Activated T-cell treated with anti-CD3 and anti-CD28 coated beads for 1 hour (primary cell): ENCODE results near the gene HTRA1.

Experiments used
- DNase-seq: peaks from one replicate; pipeline ENCODE4 v3.0.0-alpha.2; 2020; ENCODE audit warnings: low read depth

HTRA1 gene

DNA sequence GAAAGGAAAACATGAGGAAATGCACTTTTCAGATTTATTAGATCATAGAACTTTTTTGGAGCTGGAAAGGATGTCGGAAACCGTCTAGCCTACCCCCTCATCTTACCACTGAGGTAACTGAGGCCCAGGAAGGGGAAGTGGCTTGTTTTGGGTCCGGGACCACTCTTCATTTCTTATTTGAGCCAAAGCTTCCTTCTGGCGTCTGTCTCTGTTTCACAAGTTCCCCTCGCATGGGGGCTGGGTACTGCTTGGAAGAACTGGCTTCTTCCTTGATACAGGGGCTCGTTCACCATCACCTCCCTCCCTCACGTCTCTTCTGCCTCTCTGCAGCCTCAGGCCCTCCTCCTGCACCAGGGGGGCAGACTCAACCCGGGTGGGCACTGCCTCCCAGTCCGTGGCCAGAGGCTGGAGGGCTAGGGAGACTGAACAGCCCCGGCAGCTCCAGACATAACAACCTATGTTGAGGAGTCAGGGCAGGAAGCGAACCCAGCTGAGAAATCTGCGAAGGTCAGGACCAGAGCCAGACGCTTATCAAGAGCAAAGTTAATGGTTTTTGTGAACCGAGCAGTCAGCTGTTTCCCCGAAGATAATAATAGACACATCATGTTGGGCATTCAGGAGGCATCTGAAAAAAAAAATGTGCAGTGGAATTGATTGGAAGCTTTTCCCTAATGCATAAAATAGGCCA, 12.9 kb downstream of the HTRA1 start:
- DNase-seq, result no peak

DNA sequence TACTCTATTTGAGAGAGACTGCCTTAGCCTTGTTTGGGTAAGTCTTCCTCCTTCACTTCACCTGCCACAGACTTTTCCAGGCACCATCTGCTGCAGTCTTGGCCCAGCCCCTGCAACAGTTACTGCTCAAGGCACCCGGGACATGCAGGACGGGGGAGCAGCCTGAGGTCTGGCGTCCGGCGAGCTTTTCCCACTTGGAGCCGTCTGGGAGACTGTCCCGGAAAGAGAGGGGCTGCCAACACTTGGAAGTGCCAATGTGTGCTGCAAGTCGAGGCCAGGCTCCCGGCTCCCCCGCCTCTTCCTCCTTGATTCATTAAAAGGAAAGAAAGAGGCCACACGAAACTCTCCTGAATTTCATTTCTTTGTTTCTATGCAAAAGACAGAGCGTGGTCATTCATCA, 13.7 kb downstream of the HTRA1 start:
- DNase-seq, result no peak

DNA sequence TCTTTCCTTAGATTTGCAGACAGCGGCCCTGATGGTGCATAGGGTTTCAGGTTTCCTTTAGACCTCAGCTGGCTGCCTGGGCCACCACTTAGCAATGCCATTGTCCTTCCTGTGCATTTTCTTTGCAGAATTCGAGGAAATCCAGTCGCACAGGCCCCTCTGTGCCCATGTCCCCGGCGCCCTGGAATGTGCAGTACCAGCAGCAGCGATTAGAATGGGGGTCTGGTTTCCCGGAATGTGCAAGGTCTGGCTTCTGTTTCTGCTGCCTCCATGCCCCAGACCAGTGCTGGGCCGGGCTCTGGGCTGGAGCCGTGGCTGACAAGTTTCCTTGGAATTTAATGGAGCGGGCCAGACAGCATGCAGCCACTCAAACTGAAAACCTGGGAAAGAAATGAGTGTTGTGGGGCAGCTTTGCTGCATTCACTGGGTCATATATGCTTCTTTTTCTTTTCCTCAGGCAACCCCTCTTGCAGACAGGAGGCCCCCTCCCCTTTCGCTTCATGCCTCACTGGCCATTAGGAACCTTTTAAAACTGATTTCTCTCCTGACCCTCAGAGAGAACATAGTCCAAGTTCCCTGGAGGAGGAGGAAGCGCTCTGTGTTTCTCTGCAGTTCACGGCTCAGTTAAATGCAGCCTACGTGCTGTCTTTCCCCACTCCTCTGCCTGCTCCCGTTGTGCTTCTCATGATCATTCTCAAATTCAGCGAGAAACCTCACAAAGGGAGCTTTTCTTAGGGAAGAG, 14.4 kb downstream of the HTRA1 start:
- no peak for DNase-seq

DNA sequence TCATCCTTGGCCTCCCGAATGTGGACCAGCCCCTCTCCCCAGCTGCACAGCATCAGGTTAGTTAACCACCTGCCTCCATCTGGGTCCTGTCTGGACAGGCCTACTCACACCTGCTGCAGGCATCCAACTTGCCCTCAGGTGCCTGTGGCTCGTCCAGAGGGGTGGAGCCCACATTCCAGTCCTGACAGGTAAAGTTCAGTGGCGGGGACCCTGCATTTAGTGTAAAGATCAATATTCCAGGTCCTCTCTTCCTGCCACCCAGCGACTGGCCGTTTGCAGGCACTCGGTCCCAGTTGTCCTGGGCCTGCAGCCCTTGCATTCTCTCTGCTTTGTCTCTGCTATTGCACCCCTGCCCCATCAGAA, 15.0 kb downstream of the HTRA1 start:
- DNase-seq, result no peak

DNA sequence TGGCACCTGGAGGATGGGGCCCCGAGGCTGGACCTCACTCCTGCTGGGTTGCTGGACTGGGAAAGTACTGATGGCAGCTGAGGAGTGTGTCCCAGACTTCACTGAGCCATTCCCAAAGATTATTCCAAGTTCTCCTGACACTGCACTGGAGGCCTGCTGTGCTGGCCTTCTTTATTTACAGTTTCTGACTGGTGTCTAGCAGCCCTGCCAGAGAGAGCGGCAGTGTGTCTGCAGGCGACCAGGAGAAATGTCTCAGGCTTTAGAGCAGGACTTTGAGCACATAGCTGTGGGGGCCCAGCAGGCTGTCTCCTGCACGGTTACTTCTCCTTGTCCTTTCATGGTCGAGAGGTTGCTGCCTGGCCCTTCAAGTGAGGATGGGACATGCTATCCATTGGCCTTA, 16.1 kb downstream of the HTRA1 start:
- no peak for DNase-seq

DNA sequence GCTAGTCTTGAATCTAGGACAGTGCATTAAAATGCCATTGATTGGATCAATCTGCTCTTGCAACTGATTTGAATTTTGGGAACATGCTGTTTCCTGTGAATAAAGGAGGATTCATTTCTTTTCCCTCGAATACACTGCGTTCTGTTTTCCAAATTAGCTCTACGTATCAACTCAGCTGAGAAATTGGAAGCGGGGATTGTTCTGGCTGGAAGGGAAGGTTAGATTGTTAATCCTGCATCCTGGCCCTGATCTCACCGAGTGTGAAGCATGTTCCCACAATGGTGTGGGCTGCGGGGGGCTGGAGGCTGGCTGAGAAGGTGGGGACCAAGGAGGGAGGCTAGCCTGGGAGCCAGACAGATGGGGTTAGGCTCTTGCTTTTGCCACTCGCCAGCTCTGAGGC, 17.6 kb downstream of the HTRA1 start:
- no peak for DNase-seq

DNA sequence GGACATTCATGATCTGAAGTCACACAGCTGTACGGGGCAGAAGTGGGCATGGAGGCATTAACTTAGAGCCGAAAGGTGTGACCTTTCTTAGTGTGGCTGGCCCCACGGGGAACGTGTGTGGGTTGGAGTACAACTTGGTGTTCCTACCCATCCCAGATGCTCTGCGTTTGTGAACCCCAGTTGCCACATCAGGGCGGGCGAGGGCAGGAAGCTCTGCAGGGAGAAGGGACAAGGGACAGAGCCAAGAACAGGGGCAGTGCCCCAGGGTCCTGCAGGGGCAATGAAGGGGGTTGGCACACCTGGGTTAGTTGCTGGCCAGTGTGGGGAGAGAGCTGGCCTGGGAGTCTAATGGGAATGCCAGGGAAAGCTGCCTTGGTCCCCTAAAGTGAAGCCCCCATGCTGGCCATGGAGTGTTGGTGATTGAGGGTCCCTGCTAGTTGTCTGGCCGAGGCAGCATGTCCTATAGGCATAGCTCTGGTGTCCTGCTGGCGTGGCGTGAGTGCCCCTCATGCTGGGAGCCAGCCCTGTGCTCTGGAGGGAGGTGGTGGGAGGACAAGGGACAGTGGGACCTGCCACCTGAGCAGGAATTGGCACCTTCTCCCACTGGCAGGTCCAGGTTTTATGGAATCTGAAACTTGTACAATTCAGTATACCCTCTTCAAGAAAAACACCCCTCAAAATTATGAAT, 18.9 kb downstream of the HTRA1 start:
- no peak for DNase-seq

DNA sequence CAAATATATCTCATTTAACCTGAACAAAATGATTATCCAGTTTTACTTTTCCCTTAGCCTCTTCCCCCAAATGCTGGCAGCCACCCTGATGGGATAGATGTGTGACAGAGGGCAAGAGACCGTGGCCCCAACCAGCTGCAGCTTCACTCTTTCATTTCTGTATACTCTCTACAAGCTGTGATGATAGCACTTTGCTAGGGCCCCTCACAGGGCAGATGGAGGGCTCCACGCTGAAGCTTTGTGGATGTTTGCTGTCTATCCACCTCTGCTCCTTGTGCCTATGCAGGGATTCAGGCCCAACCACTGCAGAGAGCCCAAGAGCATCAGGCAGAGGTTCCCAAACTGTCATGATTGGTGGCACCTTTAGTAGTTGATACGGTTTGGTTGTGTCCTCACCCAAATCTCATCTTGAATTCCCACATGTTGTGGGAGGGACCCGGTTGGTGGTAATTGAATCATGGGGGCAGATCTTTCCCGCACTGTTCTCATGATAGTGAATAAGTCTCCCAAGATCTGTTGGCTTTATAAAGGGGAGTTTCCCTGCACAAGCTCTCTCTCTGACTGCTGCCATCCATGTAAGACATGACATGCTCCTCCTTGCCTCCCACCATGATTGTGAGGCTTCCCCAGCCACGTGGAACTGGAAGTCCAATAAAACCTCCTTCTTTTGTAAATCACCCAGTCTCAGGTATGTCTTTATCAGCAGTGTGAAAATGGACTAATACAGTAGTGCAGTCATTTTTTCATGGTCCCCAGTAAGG, 20.1 kb downstream of the HTRA1 start:
- no peak for DNase-seq

DNA sequence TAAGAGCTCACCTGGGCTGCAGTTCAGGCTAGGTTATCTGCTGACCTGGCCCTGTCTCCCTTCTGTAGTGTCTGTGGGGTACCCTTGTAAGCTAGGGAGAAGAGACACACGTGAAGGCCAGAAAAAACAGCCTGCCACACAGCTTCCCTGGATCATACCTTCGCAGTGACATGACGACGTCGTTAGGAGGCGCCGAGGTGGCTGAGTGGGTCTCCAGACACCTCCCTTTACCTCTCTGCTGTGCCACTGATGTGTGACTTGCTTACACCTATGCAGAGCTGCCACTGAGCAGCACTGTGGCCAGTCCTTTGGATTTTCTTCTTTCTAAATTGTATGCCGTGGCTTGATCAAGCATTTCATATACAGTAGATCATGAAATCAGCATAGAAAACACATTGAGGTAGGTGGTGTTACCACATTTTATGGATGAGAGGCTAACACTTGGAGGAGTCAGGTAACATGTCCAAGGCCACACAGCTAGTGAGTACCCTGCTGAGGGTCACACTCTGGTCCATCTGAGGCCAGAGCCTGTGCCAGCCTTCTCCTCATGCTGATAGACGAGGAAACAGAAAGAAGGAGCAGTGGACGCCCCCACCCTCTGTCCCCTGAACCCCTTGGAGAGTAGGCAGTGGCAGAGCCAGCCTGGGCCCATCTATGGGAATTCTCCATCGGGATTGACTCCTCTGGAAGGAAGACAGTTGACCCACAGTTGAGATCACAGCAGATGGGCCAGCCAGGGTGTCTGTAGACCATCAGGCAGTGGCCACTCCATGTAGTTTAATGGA, 23.1 kb downstream of the HTRA1 start:
- DNase-seq, result no peak

DNA sequence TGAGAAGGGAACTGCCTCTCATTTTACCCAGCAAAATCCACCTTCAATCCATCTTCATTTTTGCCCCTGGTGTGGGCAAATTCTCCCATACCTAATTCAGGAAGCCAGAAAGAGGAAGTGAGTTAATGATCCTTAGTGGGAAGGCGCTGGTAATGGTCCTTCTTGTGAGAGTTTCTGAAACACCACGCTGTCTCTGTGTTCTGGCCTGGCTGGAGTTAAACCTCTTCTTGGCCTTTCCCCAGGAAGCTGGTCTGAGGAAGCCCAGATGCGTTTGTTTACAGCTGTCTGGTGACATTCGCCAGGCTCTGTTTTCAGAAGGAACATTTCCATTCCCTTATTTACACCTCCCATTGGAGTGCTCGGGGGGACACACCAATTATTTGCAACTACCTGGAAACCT, 24.3 kb downstream of the HTRA1 start:
- no peak for DNase-seq

DNA sequence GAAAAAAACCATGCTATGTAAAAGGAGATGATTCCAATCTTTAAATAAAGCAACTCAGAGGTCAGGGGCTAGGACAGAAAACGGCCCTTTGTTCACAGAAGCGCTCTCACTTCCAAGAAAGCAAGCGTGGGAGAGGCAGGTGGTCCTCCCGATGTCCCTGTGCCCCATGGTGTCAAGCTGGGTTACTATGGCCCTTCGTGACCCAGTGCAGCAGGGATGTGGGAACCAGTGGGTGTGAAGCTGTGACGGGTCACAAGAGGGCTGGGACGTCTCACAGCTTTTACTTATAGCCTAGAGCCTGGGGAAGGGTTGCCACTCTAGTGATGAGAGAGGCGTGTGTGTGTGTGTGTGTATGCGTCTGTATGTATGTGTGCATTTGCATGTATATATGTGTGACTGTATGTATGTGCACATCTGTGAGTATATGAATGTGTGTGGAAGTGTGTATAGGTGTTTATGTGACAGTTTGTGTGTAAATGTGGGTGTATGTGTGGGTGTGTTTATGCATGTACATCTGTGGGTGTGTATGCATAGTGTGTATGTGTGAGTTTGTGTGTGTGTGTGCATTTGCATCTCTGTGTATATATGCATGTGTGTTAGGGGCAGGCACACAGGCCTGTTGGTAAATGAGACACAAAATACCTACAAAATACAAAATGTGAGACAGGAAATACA, 25.2 kb downstream of the HTRA1 start:
- no peak for DNase-seq

DNA sequence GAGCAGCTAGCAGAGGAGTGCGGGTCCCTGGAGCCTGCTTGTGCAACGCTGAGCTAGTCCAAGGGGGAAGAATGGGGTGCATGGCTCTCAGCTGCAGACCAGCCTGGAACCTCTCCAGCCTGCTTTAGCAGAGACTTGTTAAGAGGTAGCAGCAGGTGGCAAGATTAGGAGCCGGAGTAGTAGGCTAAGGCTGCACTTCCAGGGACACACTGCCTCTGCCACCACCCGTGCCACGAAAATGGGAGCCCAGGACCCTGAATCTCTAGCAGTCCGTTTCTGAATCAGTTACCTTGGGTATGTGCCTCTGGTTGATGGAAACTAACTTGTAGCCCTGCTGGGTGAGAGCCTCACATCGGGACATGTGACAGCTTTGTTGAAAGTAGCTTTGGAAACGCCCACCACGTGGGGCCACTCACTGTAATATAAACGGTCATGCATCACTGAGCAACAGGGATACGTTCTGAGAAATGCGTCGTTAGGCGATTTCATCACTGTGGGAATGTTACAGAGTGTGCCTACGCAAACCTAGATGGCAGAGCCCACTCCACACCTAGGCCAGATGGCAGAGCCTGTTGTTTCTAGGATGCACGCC, 25.9 kb downstream of the HTRA1 start:
- DNase-seq, result no peak

DNA sequence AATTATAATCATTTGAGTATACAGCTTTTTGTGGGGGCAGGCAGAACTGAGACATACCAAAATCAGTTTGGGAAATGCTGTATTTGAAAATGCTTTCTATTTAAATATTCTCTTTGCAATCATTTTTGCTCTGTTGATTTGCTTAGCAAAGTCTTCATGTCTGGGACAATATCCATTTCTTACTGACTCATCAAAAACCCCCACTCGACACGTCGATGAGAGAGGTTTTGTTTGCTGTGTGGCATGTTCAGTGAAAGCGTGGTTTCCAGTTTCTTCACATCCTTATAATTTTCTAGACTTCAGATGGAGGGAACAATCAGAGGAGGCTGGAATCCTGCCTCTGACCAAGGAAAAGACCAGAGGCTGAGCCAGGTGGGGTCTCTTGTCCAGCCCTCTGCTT, 28.9 kb downstream of the HTRA1 start:
- no peak for DNase-seq

DNA sequence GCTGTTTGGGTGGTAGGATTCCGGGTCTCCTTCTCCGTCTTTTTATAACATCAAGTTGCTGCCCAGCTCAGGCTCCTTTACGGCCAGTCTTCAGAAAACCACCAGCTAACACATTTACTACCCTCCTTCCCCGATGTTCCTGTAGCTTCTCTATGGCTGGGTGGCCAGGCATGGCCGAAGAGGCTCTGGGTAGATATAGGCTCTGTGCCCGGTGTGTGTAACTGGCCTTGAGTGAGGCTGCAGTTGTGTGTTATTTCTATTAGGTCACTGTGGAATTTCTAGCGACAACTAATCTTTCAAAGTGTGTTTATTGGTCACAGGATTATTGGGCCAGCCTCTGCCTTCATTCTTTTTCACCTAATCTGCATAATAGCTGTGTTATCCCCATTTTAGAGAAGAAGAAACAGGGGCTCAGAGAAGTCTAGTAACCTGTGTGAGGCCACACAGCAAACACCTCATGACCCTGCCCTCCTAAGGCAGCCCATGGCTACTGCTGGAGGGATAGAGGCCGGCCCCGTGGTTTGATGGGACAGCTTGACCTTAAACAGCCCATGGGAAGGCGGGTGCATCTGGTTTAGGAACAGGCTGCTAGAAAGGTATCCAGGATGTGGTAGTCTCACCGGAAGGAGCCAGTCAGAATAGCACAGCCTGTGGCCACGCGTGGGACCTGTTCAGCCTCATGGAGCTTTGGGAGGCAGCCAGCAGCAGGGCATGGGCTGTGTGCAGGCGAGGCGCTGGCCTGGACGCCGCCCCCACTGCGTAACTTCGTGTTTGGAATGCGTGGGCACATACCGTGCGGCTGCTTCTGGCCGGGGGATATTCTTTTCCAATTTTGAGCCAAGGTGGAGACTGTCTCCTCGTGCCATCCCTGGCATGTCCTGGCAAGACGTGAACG, 29.7 kb downstream of the HTRA1 start:
- DNase-seq, result no peak

DNA sequence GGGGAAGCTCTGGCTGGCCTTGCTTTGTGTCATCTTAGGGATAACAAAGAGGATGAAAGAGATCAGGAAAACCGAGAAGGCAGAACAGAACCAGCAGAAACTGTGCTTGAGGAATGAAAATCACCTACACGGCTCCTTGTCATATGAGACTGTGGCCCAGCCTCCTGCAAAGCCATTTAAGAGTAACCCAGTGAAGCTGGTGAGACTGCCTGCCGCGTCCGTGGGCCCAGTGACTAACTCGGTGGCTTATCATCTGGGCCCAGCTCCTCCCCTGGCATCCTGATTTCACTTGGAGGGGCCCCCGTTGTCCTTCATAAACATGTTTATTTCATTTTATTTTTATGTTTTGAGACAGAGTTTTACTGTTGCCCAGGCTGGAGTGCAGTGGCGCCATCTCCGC, 30.7 kb downstream of the HTRA1 start:
- DNase-seq, result no peak

DNA sequence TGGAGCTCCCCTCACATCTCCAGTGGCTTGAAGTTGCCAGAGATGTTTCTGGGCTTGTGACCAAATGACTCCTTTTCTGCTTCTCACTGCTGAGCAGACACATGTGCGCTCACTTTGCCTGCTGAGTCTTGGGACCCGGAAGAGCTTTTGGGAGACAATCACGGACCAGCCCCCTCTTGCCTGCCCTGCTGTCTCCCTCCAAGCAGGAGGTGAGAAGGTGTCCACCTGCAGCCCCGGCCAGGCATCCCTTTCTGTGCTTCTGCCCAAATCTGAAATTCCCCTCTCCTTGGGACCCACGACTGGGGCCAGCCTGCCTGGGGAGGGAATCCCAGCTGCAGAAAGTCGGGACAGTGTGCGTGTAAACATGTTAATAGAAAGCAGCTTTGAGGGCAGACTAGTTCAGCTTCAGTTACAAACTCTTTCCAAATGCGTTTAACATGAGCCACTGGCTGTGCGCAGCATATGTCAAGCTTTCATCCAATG, 31.7 kb downstream of the HTRA1 start:
- no peak for DNase-seq

DNA sequence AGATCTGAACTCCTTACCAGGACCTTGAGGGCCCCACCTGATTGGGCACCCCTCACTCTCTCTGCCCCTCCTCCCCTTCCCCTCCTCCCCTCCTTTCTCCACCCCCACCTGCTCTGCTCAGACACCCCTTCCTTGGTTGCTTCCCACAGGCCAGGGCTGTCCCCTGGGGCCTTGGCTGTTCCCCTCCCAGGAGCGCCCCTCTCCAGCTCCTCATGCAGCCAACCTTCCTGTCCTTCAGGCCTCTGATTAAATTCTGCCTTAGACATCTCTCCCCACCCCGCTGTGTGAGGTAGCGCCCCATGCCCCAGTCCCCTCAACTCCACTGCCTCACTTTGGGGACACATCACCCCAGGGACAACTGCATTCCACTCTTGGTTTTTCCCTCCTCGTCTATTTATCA, 32.4 kb downstream of the HTRA1 start:
- DNase-seq, result no peak

DNA sequence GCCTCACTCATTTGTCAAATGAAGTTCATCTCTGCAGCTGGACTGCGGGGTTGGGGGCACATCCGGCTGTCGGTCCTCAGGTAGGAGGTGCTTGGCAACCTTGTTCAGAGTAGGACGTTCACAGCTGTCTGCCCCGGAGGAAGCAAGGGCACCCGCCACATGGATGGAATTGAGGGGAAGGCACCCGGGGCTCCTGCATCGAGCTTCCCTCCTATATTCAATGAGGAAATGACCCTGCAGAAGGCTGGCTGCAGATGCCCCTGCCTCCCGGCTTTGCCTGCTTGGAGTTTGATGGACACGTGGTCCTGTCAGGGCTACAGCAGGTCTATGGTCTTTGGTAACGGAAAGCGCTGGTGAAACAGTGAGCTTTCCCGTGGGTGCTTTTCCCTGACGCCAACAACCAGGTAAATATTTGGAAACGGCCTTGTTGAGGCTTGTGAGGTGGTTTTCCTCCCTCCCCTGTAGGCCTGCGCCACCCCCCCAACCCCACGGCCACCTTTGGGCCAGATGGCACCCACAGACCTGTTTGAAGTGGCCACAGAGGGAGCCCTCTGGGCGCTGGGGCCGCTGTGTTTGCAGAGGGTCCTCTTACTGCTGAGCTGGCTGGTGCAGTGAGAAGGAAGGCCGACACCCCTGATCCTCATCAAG, 32.9 kb downstream of the HTRA1 start:
- DNase-seq, result no peak

DNA sequence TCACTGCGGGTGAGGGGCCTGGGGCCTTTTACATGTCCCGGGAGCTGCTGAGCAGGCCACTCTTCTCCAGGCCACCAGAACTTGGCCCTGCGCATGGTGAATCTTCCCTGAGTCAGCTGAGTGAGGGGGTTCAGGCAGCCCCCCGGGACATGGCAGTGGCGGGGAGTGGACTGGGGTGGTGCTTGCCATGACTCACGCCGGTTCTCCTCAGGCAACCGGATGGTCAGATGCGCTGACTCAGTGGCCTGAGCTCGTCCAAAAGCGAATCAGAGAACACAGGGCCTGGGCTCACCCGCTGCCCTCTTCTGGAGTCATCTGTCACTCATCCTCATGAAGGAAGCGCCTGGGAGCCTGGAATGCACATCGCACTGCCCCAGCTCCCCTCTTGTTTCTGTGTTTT, 33.5 kb downstream of the HTRA1 start:
- no peak for DNase-seq
